HG02981 (cell line): ENCODE data around the gene PTPRN.
"Not testable (repeated sequence)": the region's sequence is repeated elsewhere in the genome, so short reads cannot be mapped to it uniquely, and the experiment has no call there.

ENCODE experiments used
- ATAC-seq: cut with Tn5 transposase; IDR thresholded peaks from one replicate; pipeline ENCODE4 v1.9.1; 2021; ENCODE audit warnings: mild to moderate bottlenecking, moderate library complexity; ENCODE audit not compliant: unreplicated experiment

PTPRN gene

GRCh38 chr2:219309278-219309677 lies at the start of gene PTPRN:
Gene PTPRN, minus strand, starts transcription at chr2:219309401. Its CDS starts 69 bp downstream, at chr2:219309332.
- no peak for ATAC-seq

DNA sequence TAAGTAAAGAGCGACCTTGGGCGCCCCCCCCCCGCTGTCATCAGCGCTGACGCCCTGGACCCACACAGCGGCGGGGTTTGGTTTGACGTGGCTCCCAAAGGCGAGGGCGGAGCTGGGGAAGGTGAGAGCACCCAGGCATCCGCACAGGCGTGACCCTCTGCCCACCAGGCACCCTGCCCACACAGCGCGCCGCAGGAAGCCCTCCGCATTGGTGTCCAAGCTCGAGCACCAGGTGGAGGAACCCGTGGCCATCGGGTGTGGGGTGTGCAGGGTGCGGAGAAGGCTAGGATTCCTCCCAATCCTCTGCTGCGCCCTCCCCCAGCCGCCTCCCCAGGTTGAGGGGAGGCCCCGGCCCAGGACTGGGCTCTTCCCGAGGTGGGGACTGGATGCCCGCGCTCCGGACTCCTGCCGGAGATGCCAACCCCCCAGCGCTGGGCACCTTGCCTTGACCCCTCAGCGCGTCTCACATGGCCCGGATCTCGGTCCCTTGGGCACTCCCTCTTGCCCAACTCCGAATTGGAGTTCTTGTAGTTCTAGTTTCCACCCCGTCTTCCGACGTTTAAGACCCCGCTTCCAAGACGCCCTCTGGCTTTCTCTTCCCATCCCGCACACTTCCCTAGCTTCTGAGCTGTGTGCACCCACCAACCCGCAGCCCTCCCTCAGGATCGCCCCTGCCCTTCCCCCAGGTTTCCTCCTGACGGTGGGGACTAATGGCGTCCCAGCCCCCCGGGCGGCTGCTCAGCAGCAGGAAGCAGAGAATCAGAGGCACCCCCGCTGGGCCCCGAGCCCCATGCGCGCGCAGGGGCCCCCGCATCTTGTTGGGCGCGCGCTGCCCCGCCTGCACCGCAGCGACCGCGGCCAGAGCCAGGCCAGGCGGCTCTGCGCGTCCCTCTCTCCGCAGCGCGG lies 49.2 kb upstream of the PTPRN start:
- ATAC-seq: no peak

DNA sequence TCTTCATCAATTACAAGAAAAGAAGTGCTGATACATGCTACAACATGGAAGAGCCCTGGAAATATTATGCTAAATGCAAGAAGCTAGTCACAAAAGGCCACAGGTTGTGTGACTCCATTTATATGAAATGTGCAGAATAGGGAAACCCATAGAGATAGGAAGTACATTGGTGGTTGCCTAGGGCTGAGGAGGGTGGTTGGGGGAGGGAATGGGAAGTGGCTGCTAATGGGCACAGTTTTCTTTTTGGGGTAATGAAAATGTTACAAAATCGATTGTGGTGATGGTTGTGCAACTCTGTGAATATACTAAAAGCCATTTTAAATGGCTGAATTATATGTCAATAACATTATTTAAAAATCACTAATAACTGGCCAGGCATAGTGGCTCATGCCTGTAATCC lies 47.6 kb upstream of the PTPRN start:
- no peak for ATAC-seq

DNA sequence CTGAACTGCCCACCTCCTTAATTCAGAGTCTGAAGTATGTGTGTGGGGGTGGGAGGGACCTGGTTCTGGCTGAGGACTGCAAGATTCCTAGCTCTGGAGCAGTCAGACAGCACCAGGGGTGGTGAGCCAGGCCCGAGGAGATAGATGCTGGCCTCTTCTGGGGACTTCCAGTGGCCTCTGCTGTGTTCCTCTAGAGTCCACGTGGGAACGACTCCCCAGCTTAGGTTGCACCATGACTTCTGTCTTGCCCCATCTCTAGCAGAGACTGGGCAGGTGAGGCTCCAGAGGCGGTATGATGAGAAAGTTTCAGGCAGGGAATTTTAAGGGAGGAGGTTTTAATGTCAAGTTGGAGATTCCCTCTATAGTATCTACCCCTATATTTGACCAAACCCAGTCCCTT lies 45.4 kb upstream of the PTPRN start:
- ATAC-seq: no peak

DNA sequence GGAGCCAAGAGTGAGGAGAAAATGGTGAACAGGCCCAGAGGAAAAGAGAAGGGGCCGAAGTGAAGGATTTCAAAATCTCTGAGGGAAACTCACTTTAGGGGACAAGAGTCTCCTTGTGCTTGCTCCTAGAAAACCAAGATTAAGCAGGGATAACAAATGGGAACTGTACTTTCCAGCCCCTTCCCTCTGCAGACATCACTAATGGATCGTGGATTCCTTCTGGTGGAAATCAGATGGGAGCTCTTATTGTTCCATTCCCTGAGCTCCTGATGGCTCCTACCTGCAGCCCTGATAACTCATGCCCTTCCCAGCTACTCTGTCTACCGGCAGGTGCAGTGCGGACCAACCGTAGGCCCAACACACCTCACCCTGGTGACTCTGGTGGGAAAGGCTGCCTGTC lies 43.9 kb upstream of the PTPRN start:
- no peak for ATAC-seq

DNA sequence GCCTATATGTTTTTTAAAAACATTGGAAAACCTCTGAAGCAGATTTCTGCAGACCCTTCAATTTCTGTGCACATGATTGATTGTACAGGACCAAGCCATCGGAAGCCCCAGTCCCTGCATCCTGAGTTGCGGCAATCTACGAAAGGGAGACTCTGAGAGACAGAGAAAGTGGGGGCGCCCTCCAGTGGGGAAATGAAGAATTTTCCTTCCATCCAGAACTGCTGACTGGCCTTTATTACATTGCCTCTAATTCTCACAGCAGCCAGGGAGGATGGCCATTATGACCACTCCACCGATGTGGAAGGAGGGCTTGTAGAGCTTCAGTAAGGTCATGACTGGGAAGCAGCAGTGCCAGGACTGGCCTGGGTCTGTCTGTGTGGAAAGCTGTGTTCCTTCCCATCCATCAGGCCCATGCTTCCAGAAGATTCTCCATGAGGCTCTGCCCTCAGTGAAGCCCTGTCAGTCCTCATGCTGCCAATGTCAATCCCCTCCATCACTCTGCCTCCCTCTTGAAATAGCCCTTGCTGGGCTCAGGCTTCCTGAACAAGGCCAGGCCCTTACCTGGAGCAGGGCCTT lies 43.3 kb upstream of the PTPRN start:
- peak; percentile 72 for ATAC-seq

DNA sequence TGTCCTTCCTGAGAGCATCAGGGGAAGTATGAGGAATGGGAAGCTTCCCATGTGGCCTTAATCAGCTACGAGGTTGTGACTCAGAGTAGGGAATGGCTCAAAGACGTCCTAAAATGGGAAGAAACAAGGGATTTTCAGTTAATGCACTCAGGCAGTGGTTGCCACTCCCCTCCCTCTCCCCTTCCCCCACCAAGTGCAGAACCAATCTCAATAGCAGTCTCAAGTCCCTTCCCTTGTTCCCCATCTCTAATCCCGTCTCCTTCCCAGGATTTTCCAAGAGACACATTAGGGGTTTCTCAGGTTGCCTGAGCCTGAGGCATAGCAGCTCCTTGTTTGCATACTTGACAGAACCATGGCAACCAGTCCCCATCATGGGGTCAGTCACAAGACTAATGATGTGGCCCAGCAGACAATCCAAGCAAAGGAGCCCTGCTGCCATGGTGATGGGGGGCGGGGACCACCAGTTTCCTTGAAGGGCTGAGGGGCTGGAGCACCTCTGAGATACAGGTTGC lies 41.6 kb upstream of the PTPRN start:
- ATAC-seq: no peak

DNA sequence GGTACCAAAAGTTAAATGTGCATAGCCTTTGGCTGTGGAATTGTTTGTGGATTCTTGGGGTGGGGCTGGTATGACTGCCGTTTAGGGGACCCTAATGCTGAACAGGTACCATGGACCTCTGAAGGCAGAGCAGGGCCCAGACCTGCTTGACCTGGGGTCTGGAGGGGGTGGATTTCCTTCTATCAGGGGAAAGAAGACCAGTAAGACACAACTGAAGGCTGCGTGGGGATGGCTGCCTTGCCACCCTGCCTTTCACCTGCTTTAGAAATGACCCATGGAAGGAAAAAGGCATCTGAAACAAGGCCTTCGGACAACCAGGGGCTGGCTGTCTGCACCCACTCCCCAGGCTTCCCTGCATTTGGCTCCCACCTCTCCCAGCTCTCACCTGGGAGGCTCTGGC lies 41.0 kb upstream of the PTPRN start:
- no peak for ATAC-seq

GRCh38 chr2:219344751-219345430 lies 35.7 kb upstream of the PTPRN start:
- no peak for ATAC-seq

DNA sequence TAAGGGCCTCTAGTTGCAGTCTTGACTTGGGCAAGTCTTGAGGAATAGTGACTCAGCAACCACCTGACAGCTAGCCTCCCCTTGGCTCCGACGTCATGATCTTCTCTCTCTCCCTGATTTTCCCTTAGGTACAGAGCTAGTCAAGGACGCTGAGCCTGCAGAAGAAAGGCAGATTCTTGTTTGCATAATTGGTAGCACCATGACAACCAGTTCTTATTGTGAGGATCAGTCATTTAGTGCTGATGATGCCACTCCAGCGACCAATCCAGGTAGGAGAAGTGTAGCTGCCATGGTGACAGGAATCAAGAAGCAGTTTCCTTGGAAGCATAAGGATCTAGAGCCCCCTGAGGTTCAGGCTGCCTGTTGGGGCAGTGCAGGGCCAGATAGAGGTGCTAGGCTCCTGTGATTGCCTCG lies 26.2 kb upstream of the PTPRN start:
- no peak for ATAC-seq

DNA sequence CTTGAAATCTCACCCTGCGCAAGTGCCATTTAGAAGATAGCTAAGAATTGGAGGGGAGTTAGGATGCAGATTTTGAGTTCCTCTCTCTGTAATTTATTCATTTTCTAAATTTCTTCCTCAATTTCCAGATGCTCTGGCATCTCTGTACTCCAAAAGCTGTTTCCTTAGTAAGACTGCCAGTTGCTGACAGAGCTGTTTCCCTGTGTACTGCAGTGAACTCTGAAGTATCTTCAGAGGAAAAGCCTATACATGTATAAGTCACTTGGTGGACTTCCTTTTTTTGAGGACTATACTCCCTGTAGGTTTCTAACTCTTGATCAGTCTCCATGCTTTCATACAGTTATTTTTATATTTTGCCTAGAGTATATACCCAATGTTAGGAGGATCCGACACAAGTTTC lies 24.9 kb upstream of the PTPRN start:
- no peak for ATAC-seq

DNA sequence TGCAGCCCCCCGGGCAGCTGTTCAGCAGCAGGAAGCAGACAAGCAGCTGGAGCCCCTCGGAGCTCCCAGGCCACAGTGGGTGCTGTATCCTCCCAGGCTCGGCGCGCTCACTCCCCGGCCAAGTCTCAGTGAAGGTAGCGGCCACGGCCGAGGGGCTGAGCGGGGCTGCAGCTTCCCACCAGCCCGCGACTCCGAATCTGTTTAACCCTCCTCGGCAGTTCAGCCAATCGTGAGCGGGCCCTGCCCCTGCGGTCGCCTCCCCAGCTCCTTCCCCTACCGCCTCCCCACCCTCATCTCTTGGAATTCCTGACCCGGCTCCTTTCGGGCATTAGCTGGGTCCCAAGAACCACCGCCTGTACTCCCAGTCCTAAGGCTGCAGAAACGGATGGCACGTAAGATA lies 23.3 kb upstream of the PTPRN start, which contains the start of gene RESP18:
Gene RESP18, minus strand, starts transcription at position 203 of the 400 bp plus-strand sequence.
- no peak for ATAC-seq

- no peak for ATAC-seq
Observed at GRCh38 chr2:219331560-219332213, 22.5 kb upstream of the PTPRN start.

- ATAC-seq: no peak
Observed at GRCh38 chr2:219327719-219328118, 18.5 kb upstream of the PTPRN start.

GRCh38 chr2:219325657-219326315 lies 16.6 kb upstream of the PTPRN start:
- ATAC-seq: no peak

DNA sequence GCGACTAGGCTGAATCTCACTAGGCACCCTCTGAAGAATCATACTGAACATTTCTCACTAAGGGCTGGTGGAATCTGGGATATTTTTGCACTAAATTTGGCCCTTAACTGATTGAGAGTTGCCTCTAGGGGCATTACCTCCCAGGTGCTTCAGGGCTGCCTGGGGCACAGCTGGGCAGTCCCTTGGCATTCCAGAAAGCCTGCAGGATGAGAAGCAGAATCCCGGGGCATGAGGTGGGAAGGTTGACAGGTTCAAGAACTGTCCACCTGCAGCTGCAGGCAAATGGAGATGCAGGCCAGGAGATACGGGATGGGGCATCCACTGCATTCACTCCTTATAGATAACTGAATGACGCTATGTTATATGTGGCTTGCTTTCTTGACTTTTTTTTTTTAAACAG lies 15.9 kb upstream of the PTPRN start:
- ATAC-seq: no peak

- no peak for ATAC-seq
Observed at GRCh38 chr2:219323434-219323833, 14.2 kb upstream of the PTPRN start.

GRCh38 chr2:219314804-219315468 lies 5.7 kb upstream of the PTPRN start:
- ATAC-seq: no peak

DNA sequence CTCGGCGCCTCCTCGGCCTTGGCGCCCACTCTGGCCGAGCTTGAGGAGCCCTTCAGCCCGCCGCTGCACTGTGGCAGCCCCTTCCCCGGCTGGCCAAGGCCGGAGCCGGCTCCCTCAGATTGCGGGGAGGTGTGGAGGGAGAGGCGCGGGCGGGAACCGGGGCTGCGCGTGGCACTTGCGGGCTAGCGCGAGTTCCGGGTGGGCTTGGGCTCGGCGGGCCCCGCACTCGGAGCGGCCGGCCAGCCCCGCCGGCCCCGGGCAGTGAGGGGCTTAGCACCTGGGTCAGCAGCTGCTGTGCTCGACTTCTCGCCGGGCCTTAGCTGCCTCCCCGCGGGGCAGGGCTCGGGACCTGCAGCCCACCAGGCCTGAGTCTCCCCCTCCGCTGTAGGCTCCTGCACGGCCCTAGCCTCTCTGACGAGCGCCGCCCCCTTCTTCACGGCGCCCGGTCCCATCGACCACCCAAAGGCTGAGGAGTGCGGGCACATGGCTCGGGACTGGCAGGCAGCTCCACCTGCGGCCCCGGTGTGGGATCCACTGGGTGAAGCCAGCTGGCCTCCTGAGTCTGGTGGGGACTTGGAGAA lies 3.6 kb upstream of the PTPRN start:
- ATAC-seq: not testable (repeated sequence)
